Esophagus muscularis mucosa (tissue), 4 donors: ENCODE data around the gene RPL10A.

Experiments used
- CTCF ChIP-seq, 3 experiments: fragments of 200-600 bp in 2 of 3; fragments of 450-650 bp in 1 of 3; sonication (generic) in 2 of 3; IDR thresholded peaks; one replicate each; pipeline ENCODE4 v1.5.1; 2017 to 2019; ENCODE audit warnings: antibody characterized with exemption in 3 of 3, mild to moderate bottlenecking in 2 of 3, moderate library complexity in 1 of 3
- EP300 ChIP-seq: sonication (generic); formaldehyde crosslinking; IDR thresholded peaks from one replicate; pipeline ENCODE4 v1.6.1; 2017; ENCODE audit warnings: antibody characterized with exemption
- POLR2A ChIP-seq: fragments of 450-650 bp; IDR thresholded peaks from one replicate; pipeline ENCODE4 v1.6.1; 2017; ENCODE audit warnings: antibody characterized with exemption, moderate library complexity, mild to moderate bottlenecking, low read depth

- TF ChIP-seq CTCF (IDR thresholded peaks at IDR 0.05), result no peak
- TF ChIP-seq POLR2A, result no peak
- TF ChIP-seq EP300, result no peak
Observed at GRCh38 chr6:35498422-35499067, 30.3 kb downstream of the RPL10A start.
